ENCODE measurements around the gene ARSK. TPM values are rescaled to one million over a fixed set of nuclear protein-coding genes. Genes with fewer than 3 reads are reported as not detected.

ARSK gene
- total RNA-seq, 1 experiment from 2014 or later = 12.4 TPM

DNA sequence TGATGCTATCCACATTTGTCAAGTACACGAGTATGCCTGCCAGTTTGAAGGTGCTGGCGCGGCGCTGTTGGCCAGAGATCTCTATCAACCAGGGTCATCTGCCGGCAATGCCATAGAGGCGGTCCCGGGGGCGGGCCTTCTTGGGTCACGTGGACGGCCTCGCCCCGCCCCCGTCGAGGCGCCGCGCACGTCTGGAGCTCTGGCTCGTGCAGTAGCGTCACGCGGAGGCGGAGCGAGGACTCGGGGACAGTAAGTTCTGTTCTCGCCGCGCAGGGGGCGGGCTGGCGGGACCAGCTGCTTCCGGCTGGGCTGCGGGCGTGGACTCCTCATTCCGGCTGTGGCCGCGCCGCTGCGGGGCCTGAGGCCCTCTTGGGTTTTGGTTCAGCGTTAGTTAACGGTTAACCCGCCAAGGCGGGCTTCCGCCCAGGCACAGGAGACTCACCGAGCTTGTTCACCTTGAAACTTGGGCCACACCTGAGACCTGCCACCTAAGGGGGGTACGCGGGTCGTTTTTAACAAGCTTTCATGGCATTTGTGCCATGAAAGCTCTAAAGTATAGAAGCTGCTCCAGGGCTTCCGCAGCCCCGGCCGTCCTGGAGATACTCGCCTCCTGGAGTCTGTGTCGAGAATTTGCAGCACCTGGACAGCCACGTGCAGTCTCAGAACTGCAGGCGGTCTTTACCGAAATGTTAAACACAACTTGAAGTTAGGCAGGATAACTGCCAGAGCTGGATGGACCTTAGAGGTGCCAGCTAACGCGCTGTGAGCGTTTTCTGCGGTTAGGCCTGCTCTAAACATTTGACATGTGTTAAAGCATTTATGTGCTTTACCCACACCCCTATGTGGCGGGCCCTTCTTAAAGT is 91.9 kb downstream of the ARSK start, which contains the start of gene RFESD:
TSS of gene RFESD (plus strand) at position 209 of the 863 bp plus-strand sequence. CDS start 5,495 bp downstream, outside the sequence.
- DNase-seq (ENCODE audit: extremely low read depth, low read depth) = peak; percentile 97

DNA sequence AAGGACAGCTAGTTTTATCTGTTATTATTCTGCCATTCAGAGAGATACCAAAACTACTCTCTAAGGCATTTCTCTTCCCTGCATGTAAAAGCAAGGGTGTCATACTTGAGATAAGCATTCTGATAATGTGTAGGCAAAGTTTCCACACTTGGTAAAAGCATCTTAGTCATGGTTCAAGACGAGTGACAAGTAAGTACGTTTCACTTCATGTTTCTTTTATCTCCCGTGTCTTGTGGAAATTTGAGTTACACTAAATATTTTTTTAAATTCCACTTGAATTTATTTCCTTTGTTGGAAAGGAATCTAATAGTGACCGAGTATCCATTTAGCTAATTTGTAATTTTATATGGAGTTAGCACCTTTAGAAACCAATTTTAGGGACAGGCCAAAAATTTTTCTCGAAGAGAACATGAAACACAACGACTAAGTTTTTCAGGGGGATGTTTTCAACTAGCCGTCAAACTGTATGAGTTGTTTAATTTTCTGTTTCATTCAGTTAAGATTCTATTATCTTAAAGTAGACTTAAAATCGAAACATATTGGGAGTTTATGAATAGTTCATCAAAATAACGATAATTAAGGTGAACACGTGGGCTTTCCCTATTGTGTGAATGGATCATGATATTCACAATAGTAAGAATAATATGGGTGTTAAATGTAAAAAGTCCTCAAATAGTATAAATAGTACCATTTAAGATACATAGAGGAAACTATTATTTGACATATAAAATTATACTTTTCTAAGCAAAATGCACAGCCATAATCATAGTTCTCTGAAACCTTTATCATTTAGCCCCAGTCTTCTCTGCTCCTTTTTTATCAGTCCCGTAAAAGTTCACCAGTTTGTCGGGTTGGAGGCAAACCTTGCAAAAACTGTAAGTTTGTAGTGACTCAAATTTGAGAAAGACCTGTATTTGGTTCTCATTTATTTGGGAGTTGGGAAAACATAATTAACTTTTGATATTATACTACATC is 93.3 kb downstream of the ARSK start:
- DNase-seq (ENCODE audit: extremely low read depth, low read depth) = no peak

DNA sequence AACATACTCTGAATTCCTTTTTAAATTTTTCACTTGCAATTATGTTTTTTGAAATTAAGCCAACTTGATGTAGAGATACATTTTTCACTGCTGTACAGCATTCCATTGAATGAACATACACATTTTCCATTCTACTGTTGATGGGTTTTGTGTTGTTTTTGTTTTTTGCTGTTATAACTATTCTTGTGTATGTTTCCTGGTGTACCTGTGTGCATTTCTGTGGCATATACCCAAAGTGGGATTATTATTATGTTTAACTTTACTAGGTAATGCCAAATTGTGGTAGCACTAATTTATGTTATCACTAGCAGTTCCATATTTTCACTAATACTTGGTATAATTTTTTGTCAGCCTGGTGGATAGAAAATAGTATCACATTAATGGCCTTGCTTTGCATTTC is 94.4 kb downstream of the ARSK start:
- DNase-seq (ENCODE audit: extremely low read depth, low read depth) = no peak

DNA sequence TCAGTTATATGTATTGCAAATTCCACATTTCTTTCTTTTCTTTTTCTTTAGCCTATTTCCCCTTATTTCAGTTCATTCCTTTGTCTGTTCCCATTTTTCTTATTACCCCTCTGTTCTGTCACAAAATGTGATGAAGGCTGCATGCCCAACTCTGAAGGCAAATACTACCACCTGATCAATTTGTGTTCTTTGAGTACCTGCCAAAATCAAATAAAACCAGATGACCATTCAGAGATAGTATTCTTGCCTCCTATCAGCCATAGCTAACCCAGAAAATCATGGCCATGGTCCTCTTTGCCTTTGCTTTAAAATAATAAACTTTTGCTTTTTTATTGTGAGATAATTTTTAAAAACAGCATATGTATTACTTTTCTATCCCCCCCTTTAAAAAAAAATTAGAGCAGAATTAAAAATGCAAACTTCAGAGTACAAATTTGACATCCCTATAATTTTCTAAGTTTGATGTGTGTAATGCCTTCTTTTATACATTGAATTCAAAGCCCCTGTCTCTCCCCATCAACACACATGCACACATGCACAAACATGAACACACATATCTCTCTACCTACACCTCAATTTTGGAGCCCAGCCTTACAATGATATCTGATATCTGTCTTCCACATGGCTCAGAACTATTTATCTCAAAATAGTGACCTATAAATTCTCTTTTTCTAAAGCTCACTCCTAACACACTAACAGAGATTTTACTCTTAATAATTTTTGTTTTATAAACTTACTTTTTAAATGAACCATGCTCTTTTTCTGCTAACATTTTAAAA is 95.1 kb downstream of the ARSK start:
- no peak for DNase-seq (ENCODE audit: extremely low read depth, low read depth)

DNA sequence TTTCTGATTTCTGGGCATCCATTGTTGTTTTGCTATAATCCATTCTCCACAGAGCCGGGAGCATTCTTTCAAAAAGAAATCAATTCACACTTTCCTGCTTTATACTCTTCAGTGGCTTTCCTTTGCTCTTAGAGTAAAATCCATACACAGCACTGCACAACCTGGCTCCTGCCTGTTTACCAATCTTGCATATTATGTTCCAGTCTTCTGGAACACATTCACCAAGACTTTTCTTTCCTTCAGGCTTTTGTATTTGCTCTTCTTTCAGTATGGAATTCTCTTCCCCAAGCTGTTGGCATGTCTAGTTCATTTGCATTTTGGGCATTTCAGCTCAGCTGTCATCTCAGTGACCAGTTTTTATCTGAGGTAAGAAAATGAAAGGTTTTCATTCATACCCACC is 97.9 kb downstream of the ARSK start:
- no peak for DNase-seq (ENCODE audit: extremely low read depth, low read depth)

DNA sequence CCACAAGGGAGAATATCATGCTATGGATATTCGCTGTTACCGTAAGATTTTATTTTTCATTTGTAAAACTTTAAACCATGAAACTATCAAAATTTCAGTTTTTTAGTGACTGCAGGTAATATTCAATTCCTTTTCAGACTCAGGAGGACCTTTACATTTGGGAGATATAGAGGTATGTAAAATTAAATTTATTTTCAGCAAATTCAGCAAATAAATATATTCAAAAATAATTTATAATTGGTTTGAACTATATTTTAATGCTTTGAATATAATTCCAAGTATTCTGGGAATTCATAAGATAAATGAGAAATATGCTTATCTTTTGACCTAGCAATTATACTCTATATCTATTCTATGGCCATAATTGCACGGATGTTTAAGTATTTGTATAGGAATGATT is 99.3 kb downstream of the ARSK start:
- no peak for DNase-seq (ENCODE audit: extremely low read depth, low read depth)

Small RNAs within 50 kb of the gene (small RNA-seq; reads per million reads assigned to genes)
- gene RNU6-308P = 0 reads per million in 2 experiments

Other genes with a start within 250 kb of the ARSK start
- 0.30 TPM in 1 of 2 replicates, not detected in the other for gene FAM81B, start 163.7 kb upstream of the ARSK start, total RNA-seq (2014; rRNA removed; shearing (Covaris generic))
- gene SKIC3, start 124 bp upstream of the ARSK start, total RNA-seq (2014; rRNA removed; shearing (Covaris generic)) = 91.2 and 105 TPM in 2 replicates
- gene GPR150, start 65.0 kb downstream of the ARSK start, total RNA-seq (2014; rRNA removed; shearing (Covaris generic)) = not detected in 2 replicates
- gene RFESD, start 91.7 kb downstream of the ARSK start, total RNA-seq (2014; rRNA removed; shearing (Covaris generic)) = 8.9 and 9.4 TPM in 2 replicates
- 0.42 and 0.49 TPM in 2 replicates for gene SPATA9, start 127.9 kb downstream of the ARSK start, total RNA-seq (2014; rRNA removed; shearing (Covaris generic))
- gene RHOBTB3, start 176.2 kb downstream of the ARSK start, total RNA-seq (2014; rRNA removed; shearing (Covaris generic)) = 148 and 149 TPM in 2 replicates

Data from NCI-H460 (cell line).